K562 (cell line): ENCODE measurements around the gene PRRT1. TPM values are rescaled to one million over a fixed set of nuclear protein-coding genes. Genes with fewer than 3 reads are reported as not detected.
A peak's percentile ranks its signal among the peaks of the same experiment; 100 is the strongest.

Source experiments
- ATAC-seq: fragments of 200-7000 bp; cut with Tn5 transposase; 3 replicates; pipeline ENCODE4 v1.9.1; 2020; ENCODE audit warnings: moderate library complexity
- BruUV-seq: library from RNA; stranded (reverse); fragments of 400-500 nt; replicated peaks from 2 replicates; lab custom pipeline; 2021; lab: Mats Ljungman, UMichigan
- CTCF ChIA-PET: fragments of 300-600 bp; formaldehyde crosslinking; extraction: SDS; loops from one replicate; lab custom pipeline; 2021; ENCODE audit warnings: low intra/inter-chr PET ratio; lab: Yijun Ruan, JAX
- POLR2A ChIA-PET: fragments of 300-600, 350-650 bp; sonication (Branson Sonifier 250); formaldehyde crosslinking; extraction: SDS; loops from one replicate; lab custom pipeline; 2021; ENCODE audit warnings: antibody characterized with exemption, inconsistent platforms; lab: Yijun Ruan, JAX
- DNase-seq, 4 experiments: peaks; one replicate each; pipeline versions ENCODE4 v3.0.0 to v3.0.0-alpha.2; 2011 to 2018; ENCODE audit warnings: low spot score in 3 of 4, mixed read lengths in 3 of 4; ENCODE audit errors: extremely low read depth in 1 of 4
- FAIRE-seq: peaks from 2 replicates; lab custom pipeline; 2011; peaks lifted over from hg19 to GRCh38; lab: Jason Lieb, UNC
- H2AFZ ChIP-seq: 2 replicates; pipeline ENCODE4 v1.6.0; 2011; ENCODE audit warnings: low read depth, low read length, control low read depth, inconsistent platforms
- H3K27ac ChIP-seq: fragments of 200-600 bp; 3 replicates; pipeline ENCODE4 v1.8.0; 2011; ENCODE audit warnings: low read depth, mild to moderate bottlenecking, control low read depth, inconsistent platforms, low read length, moderate library complexity, mixed read lengths; ENCODE audit errors: extremely low read depth
- H3K27me3 ChIP-seq, 2 experiments: fragments of 300-600 bp in 1 of 2; 2 replicates in 1 of 2; 3 replicates in 1 of 2; pipeline versions ENCODE4 v1.6.0 to v1.8.0; 2011; ENCODE audit warnings: inconsistent platforms in 2 of 2, low read length in 2 of 2, mild to moderate bottlenecking in 1 of 2, mixed read lengths in 1 of 2, moderate library complexity in 1 of 2; ENCODE audit not compliant: control insufficient read depth in 2 of 2, insufficient read depth in 2 of 2
- H3K36me3 ChIP-seq: fragments of 300-600 bp; 3 replicates; pipeline ENCODE4 v1.8.0; 2011; ENCODE audit warnings: mild to moderate bottlenecking, low read length, inconsistent platforms; ENCODE audit not compliant: control insufficient read depth, insufficient read depth
- H3K4me1 ChIP-seq, 2 experiments: fragments of 200-600 bp in 1 of 2; replicated peaks in 1 of 2; 2 replicates in 1 of 2; 3 replicates in 1 of 2; pipeline versions ENCODE4 v1.5.1 to v1.8.0; 2011; ENCODE audit warnings: inconsistent platforms in 2 of 2, low read length in 2 of 2, mild to moderate bottlenecking in 1 of 2, mixed read lengths in 1 of 2, moderate library complexity in 1 of 2; ENCODE audit not compliant: control insufficient read depth in 2 of 2, insufficient read depth in 2 of 2
- H3K4me2 ChIP-seq: 2 replicates; pipeline ENCODE4 v1.6.1; 2011; ENCODE audit warnings: low read length, control low read depth, inconsistent platforms, mixed read lengths; ENCODE audit not compliant: insufficient read depth
- H3K4me3 ChIP-seq: fragments of 200-600 bp; sonication (generic), shearing (Covaris generic); 2 replicates; pipeline ENCODE4 v1.5.1; 2016; ENCODE audit warnings: control low read depth, inconsistent platforms
- H3K79me2 ChIP-seq: fragments of 200-600 bp; 3 replicates; pipeline ENCODE4 v1.8.0; 2011; ENCODE audit warnings: low read length, inconsistent platforms; ENCODE audit not compliant: control insufficient read depth, insufficient read depth
- H3K9ac ChIP-seq, 2 experiments: 2 replicates each; pipeline versions ENCODE4 v1.6.0 to v1.6.1; 2011; ENCODE audit warnings: low read depth in 2 of 2, low read length in 2 of 2, control low read depth in 1 of 2, inconsistent platforms in 1 of 2, mild to moderate bottlenecking in 1 of 2, mixed read lengths in 1 of 2; ENCODE audit not compliant: insufficient read depth in 1 of 2
- H3K9me1 ChIP-seq: one replicate; pipeline ENCODE4 v1.6.0; 2011; ENCODE audit warnings: inconsistent platforms, mild to moderate bottlenecking, low read length, moderate library complexity; ENCODE audit not compliant: control insufficient read depth, insufficient read depth
- H3K9me3 ChIP-seq: replicated peaks from 2 replicates; pipeline ENCODE4 v1.5.1; 2011; ENCODE audit warnings: low read depth, low read length, inconsistent platforms; ENCODE audit not compliant: control insufficient read depth, insufficient read depth
- H4K20me1 ChIP-seq: replicated peaks from 2 replicates; pipeline ENCODE4 v1.6.1; 2011; ENCODE audit warnings: low read length, inconsistent platforms, mixed read lengths; ENCODE audit not compliant: control insufficient read depth, insufficient read depth
- CREB3 ChIP-seq: fragments of 450-650 bp; conservative IDR thresholded peaks from 2 replicates; pipeline ENCODE4 v1.6.1; 2016; ENCODE audit warnings: missing genetic modification characterization, low read depth, mild to moderate bottlenecking, missing compliant biosample characterization, moderate library complexity
- HEY1 ChIP-seq: fragments of 250-450 bp; sonication (Bioruptor Pico); IDR thresholded peaks from 2 replicates; pipeline ENCODE4 v1.5.0; 2020; ENCODE audit warnings: mild to moderate bottlenecking, moderate library complexity, borderline replicate concordance
- IFI16 ChIP-seq: fragments of 250-450 bp; sonication (Bioruptor Pico); IDR thresholded peaks from 2 replicates; pipeline ENCODE4 v2.1.2; 2022; ENCODE audit warnings: mild to moderate bottlenecking, inconsistent platforms
- MED1 ChIP-seq: sonication (generic); formaldehyde crosslinking; IDR thresholded peaks from 2 replicates; pipeline ENCODE4 v1.8.1; 2023; ENCODE audit warnings: missing genetic modification reagents, borderline replicate concordance
- MEF2D ChIP-seq: conservative IDR thresholded peaks from 2 replicates; pipeline ENCODE4 v1.6.1; 2016; ENCODE audit warnings: low read depth, missing genetic modification characterization, missing compliant biosample characterization
- POLR2A ChIP-seq: fragments of 450-650 bp; conservative IDR thresholded peaks from 2 replicates; pipeline ENCODE4 v1.6.1; 2016
- POLR2B ChIP-seq: fragments of 450-650 bp; IDR thresholded peaks from 2 replicates; pipeline ENCODE4 v1.6.1; 2018; ENCODE audit warnings: low read depth; ENCODE audit not compliant: partially characterized antibody
- RAD51 ChIP-seq: fragments of 450-650 bp; IDR thresholded peaks from 2 replicates; pipeline ENCODE4 v1.7.1; 2016; ENCODE audit warnings: low read depth, mild to moderate bottlenecking, borderline replicate concordance
- SMAD1 ChIP-seq: fragments of 150-350 bp; IDR thresholded peaks from 2 replicates; pipeline ENCODE4 v1.6.1; 2014; ENCODE audit warnings: low read length, low read depth; ENCODE audit not compliant: partially characterized antibody
- SREBF1 ChIP-seq: fragments of 150-350 bp; IDR thresholded peaks from 2 replicates; pipeline ENCODE4 v1.6.1; 2014; ENCODE audit warnings: antibody characterized with exemption, low read depth, low read length, borderline replicate concordance
- STAG1 ChIP-seq: sonication (generic); formaldehyde crosslinking; IDR thresholded peaks from 2 replicates; pipeline ENCODE4 v1.5.0; 2020; ENCODE audit warnings: missing genetic modification reagents, borderline replicate concordance
- SUPT5H ChIP-seq: fragments of 450-650 bp; IDR thresholded peaks from 2 replicates; pipeline ENCODE4 v1.6.1; 2016
- TARDBP ChIP-seq: fragments of 450-650 bp; IDR thresholded peaks from 2 replicates; pipeline ENCODE4 v1.6.1; 2016
- TRIM24 ChIP-seq, 2 experiments: fragments of 450-650 bp; IDR thresholded peaks; 2 replicates each; pipeline ENCODE4 v1.6.1; 2016
- XRCC3 ChIP-seq: fragments of 450-650 bp; IDR thresholded peaks from 2 replicates; pipeline ENCODE4 v1.6.1; 2017; ENCODE audit warnings: mild to moderate bottlenecking, moderate library complexity
- ZNF134 ChIP-seq: fragments of 250-450 bp; sonication (Bioruptor Pico); conservative IDR thresholded peaks from 2 replicates; pipeline ENCODE4 v1.4.0; 2020
- ZNF717 ChIP-seq: fragments of 250-450 bp; sonication (Bioruptor Pico); IDR thresholded peaks from 2 replicates; pipeline ENCODE4 v1.5.0; 2021
- ZNF785 ChIP-seq: fragments of 250-450 bp; sonication (Bioruptor Pico); IDR thresholded peaks from 2 replicates; pipeline ENCODE4 v1.4.0; 2020; ENCODE audit warnings: mild to moderate bottlenecking
- WGBS: fragments of 100-300 bp; shearing (Covaris generic); methylation state at CpG from one replicate; pipeline ENCODE4 v1.1.6; 2016; ENCODE audit warnings: low coverage, mixed read lengths; ENCODE audit not compliant: insufficient coverage; ENCODE audit errors: missing lambda C conversion rate; 5-methylcytosine and 5-hydroxymethylcytosine counted together
- in situ Hi-C: fragments of 300-500 bp; cut with MboI; formaldehyde crosslinking; loops from 4 replicates; pipeline ENCODE4 v1.15.0; 2018; ENCODE audit warnings: inconsistent platforms, mixed read lengths
- intact Hi-C: fragments of 100-400 bp; cut with micrococcal nuclease; formaldehyde crosslinking; loops from 2 replicates; pipeline ENCODE4 v1.14.2; 2022
- polyA plus RNA-seq, 8 experiments: library from polyadenylated mRNA; depleted of rRNA in 4 of 8; stranded (reverse) in 5 of 8; unstranded in 3 of 8; fragments of >200 nt; fragmentation: Nextera tagmentation in 2 of 8; fragmentation: Illumina TruSeq in 1 of 8; extraction: Ambion mirVana in 2 of 8; extraction: Trizol in 1 of 8; gene quantifications; 2 replicates each; pipeline versions ENCODE4 v1.2.1 to v1.2.3, GENCODE V29; 2011 to 2014; ENCODE audit warnings: inconsistent platforms in 1 of 8, missing spikeins in 1 of 8
- total RNA-seq, 7 experiments: library from RNA; depleted of rRNA in 6 of 7; stranded (reverse); fragments of >200 nt in 6 of 7; fragmentation: Illumina TruSeq in 2 of 7; extraction: Trizol in 2 of 7; gene quantifications; 2 replicates each; pipeline versions ENCODE4 v1.2.1 to v1.2.3, GENCODE V29; 2011 to 2021; ENCODE audit warnings: low replicate concordance in 1 of 7
- TF ChIP-seq, protein P1 (sequence below): sonication (generic); formaldehyde crosslinking; IDR thresholded peaks from 2 replicates; pipeline ENCODE4 v1.8.0; 2023; ENCODE audit warnings: mild to moderate bottlenecking, missing genetic modification reagents

The PRRT1 gene
- total and polyA plus RNA-seq, 9 of the 15 experiments (the other 6 are each of a cell fraction or from before 2014, with no cell fraction given) = 0.14 to 3.5 (median 0.41) TPM

GRCh38 chr6:32109765-32110160, 42.0 kb downstream of the PRRT1 start:
- in situ Hi-C loops = no loop called here

More at GRCh38 chr6:32109765-32110160, 42.0 kb downstream of the PRRT1 start:
- no peak; the same call in 2 of the 3 replicates for ATAC-seq
- DNase-seq = no peak
- WGBS = 26% methylated on average over 6 of the region's 6 CpGs
- H2AFZ ChIP-seq = no peak overlapping the region
- TF ChIP-seq SMAD1 (no peak), SUPT5H (peak; percentile 32; the same call in 1 of the 2 replicates), ZNF134 (CRISPR knock-in tag) (no peak), IFI16 (CRISPR knock-in tag) (no peak), SREBF1 (no peak), TARDBP (0 out of 2 replicates have a peak, but pooled peaks have one; percentile 25), POLR2B (peak; percentile 7), ZNF785 (CRISPR knock-in tag) (no peak), STAG1 (CRISPR knock-in tag) (0 out of 2 replicates have a peak, but pooled peaks have one; percentile 22), XRCC3 (no peak), RAD51 (no peak), HEY1 (CRISPR knock-in tag) (no peak), ZNF717 (CRISPR knock-in tag) (no peak), MEF2D (tag) (no peak), CREB3 (tag) (no peak), POLR2A (0 out of 2 replicates have a peak, but pooled peaks have one; percentile 20), MED1 (no peak), TRIM24 (IDR thresholded peaks at IDR 0.05) (no peak)
- TF ChIP-seq, protein P1, sequence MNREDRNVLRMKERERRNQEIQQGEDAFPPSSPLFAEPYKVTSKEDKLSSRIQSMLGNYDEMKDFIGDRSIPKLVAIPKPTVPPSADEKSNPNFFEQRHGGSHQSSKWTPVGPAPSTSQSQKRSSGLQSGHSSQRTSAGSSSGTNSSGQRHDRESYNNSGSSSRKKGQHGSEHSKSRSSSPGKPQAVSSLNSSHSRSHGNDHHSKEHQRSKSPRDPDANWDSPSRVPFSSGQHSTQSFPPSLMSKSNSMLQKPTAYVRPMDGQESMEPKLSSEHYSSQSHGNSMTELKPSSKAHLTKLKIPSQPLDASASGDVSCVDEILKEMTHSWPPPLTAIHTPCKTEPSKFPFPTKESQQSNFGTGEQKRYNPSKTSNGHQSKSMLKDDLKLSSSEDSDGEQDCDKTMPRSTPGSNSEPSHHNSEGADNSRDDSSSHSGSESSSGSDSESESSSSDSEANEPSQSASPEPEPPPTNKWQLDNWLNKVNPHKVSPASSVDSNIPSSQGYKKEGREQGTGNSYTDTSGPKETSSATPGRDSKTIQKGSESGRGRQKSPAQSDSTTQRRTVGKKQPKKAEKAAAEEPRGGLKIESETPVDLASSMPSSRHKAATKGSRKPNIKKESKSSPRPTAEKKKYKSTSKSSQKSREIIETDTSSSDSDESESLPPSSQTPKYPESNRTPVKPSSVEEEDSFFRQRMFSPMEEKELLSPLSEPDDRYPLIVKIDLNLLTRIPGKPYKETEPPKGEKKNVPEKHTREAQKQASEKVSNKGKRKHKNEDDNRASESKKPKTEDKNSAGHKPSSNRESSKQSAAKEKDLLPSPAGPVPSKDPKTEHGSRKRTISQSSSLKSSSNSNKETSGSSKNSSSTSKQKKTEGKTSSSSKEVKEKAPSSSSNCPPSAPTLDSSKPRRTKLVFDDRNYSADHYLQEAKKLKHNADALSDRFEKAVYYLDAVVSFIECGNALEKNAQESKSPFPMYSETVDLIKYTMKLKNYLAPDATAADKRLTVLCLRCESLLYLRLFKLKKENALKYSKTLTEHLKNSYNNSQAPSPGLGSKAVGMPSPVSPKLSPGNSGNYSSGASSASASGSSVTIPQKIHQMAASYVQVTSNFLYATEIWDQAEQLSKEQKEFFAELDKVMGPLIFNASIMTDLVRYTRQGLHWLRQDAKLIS = 0 out of 2 replicates have a peak, but pooled peaks have one; percentile 26
- ChIA-PET CTCF (interaction anchor here (0.6 kb wide), 2 partner anchors 10 to 1244 kb away, joined by 3 to 4 read pairs; no protein-coding TSS in a partner anchor), POLR2A (interaction anchor here (1.0 to 4.9 kb wide), 7 partner anchors 8 to 158 kb away, joined by 3 to 38 read pairs (median 7); no protein-coding TSS in a partner anchor)
- intact Hi-C loops = loop anchor here (10.0 kb wide), 1 partner anchor 305 kb away; no protein-coding TSS in a partner anchor
- H3K9me1 ChIP-seq = no peaks in the 10 kb centered on the region
- H3K27ac ChIP-seq = no peak overlapping the region
- H3K9me3 ChIP-seq = no peaks in the 10 kb centered on the region
- no peak for FAIRE-seq
- no peaks in the 10 kb centered on the region for H4K20me1 ChIP-seq
- H3K27me3 ChIP-seq = peaks cover 0 to 13% of the 10 kb centered on the region in 2 experiments; a peak in 2 of 5 replicates
- H3K9ac ChIP-seq = peak overlapping the region in 1 of 2 experiments; percentile 22; a peak in 1 of 4 replicates
- no peaks in the 10 kb centered on the region for H3K36me3 ChIP-seq
- no TSS peak for BruUV-seq
- peaks cover 29 to 43% of the 10 kb centered on the region in 2 experiments for H3K4me1 ChIP-seq
- H3K4me3 ChIP-seq = no peak overlapping the region
- H3K4me2 ChIP-seq = no peak overlapping the region
- no peaks in the 10 kb centered on the region for H3K79me2 ChIP-seq
